ENCODE data around the gene PIGT. TPM values are rescaled to one million over a fixed set of nuclear protein-coding genes. Genes with fewer than 3 reads are reported as not detected.
A peak's percentile ranks its signal among the peaks of the same experiment; 100 is the strongest.

Gene PIGT
- total RNA-seq, 4 donors from 2014 or later: 33.6 to 64.5 (median 45.6) TPM

- 97 to 100% methylated on average over 1 of the region's 1 CpG for WGBS, 2 donors
- intact Hi-C loops (cut with DNase I; ENCODE audit: low total_unique reads): no loop called here
- TF ChIP-seq POLR2A (IDR thresholded peaks at IDR 0.05): no peak
- no peak for TF ChIP-seq CTCF (IDR thresholded peaks at IDR 0.05)
- H3K4me3 ChIP-seq (ENCODE audit: low read depth, poor library complexity, severe bottlenecking): no peak overlapping the region
- DNase-seq (ENCODE audit: low spot score in 2 of 2): no peak
Measured at GRCh38 chr20:45402946-45403345, 13.0 kb upstream of the PIGT start.

GRCh38 chr20:45404438-45404837 lies 11.5 kb upstream of the PIGT start:
- no peak for DNase-seq (ENCODE audit: low spot score in 2 of 2)
- intact Hi-C loops (cut with DNase I; ENCODE audit: low total_unique reads): no loop called here
- WGBS, 2 donors: 76 to 80% methylated on average over 1 of the region's 1 CpG
- TF ChIP-seq CTCF (IDR thresholded peaks at IDR 0.05) (no peak), POLR2A (IDR thresholded peaks at IDR 0.05) (no peak)
- no peak overlapping the region for H3K4me3 ChIP-seq (ENCODE audit: low read depth, poor library complexity, severe bottlenecking)

GRCh38 chr20:45405571-45406259 lies 10.2 kb upstream of the PIGT start:
- TF ChIP-seq POLR2A (IDR thresholded peaks at IDR 0.05) (no peak), CTCF (IDR thresholded peaks at IDR 0.05) (no peak)
- WGBS, 2 donors: 4 to 7% methylated on average over 19 to 30 of the region's 49 CpGs
- H3K4me3 ChIP-seq (ENCODE audit: low read depth, poor library complexity, severe bottlenecking): peak overlapping the region; percentile 57
- DNase-seq (ENCODE audit: low spot score in 2 of 2): peak in 1 of 2 donors; percentile 89
- intact Hi-C loops (cut with DNase I; ENCODE audit: low total_unique reads): no loop called here

GRCh38 chr20:45406260-45407066 lies 9.5 kb upstream of the PIGT start:
- DNase-seq (ENCODE audit: low spot score in 2 of 2): peak; percentile 36 to 94
- TF ChIP-seq POLR2A (IDR thresholded peaks at IDR 0.05): no peak
- no peak for TF ChIP-seq CTCF (IDR thresholded peaks at IDR 0.05)
- peak overlapping the region; percentile 57 for H3K4me3 ChIP-seq (ENCODE audit: low read depth, poor library complexity, severe bottlenecking)
- intact Hi-C loops (cut with DNase I; ENCODE audit: low total_unique reads): no loop called here
- WGBS, 2 donors: 1 to 2% methylated on average over 41 to 42 of the region's 87 CpGs

GRCh38 chr20:45407067-45407745 lies 8.7 kb upstream of the PIGT start:
- intact Hi-C loops (cut with DNase I; ENCODE audit: low total_unique reads): no loop called here
- whole genome bisulfite sequencing, 2 donors: 10 to 28% methylated on average over 11 to 26 of the region's 30 CpGs
- H3K4me3 ChIP-seq (ENCODE audit: low read depth, poor library complexity, severe bottlenecking): peak overlapping the region; percentile 57
- DNase-seq (ENCODE audit: low spot score in 2 of 2): peak in 1 of 2 donors; percentile 89
- TF ChIP-seq POLR2A (IDR thresholded peaks at IDR 0.05) (no peak), CTCF (IDR thresholded peaks at IDR 0.05) (no peak)
